Measurements from ENCODE around the gene DENND2D.
A peak's percentile ranks its signal among the peaks of the same experiment; 100 is the strongest.

DENND2D gene

DNA sequence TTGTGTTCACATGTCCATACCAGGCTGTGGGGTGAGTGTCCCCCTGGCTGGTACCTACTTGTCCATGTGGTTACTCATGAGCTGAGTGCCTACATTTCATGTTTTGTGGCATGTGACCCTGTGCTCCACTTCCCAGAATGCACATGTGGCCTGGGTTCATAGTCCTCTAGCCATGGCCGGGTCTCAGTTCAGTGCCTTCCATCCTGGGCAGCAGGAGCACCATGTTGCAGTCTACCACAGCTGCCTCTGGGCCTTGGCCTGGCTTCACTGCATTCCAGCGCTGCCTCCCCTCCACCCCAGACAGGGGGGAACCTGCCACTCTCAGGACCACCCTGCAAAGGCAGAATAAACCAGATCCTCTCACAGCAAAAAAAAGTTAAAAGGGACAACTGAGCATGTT is 54.9 kb downstream of the DENND2D start:
- H3K27me3 Mint-ChIP-seq: no peaks in the 10 kb centered on the region
- no peaks in the 10 kb centered on the region for H3K9me3 Mint-ChIP-seq
- peaks cover 22% of the 10 kb centered on the region for H3K36me3 Mint-ChIP-seq
- H3K27ac Mint-ChIP-seq: peak overlapping the region; percentile 46
- no peak overlapping the region for H3K4me3 Mint-ChIP-seq
- H3K4me1 Mint-ChIP-seq: peaks cover 81% of the 10 kb centered on the region

- H3K36me3 Mint-ChIP-seq: peaks cover 7% of the 10 kb centered on the region
- H3K4me3 Mint-ChIP-seq: peak overlapping the region; percentile 44
- no peaks in the 10 kb centered on the region for H3K27me3 Mint-ChIP-seq
- peaks cover 74% of the 10 kb centered on the region for H3K4me1 Mint-ChIP-seq
- no peak overlapping the region for H3K27ac Mint-ChIP-seq
- H3K9me3 Mint-ChIP-seq: no peaks in the 10 kb centered on the region
Measured at GRCh38 chr1:111142356-111142975, 58.0 kb downstream of the DENND2D start.

GRCh38 chr1:111141245-111142220 is 58.9 kb downstream of the DENND2D start:
- Mint-ChIP-seq H3K4me3 (peak overlapping the region; percentile 99), H3K27ac (peak overlapping the region; percentile 4), H3K36me3 (peaks cover 7% of the 10 kb centered on the region), H3K9me3 (no peaks in the 10 kb centered on the region), H3K4me1 (peaks cover 66% of the 10 kb centered on the region), H3K27me3 (no peaks in the 10 kb centered on the region)

- peak overlapping the region; percentile 99 for H3K4me3 Mint-ChIP-seq
- no peaks in the 10 kb centered on the region for H3K9me3 Mint-ChIP-seq
- no peaks in the 10 kb centered on the region for H3K27me3 Mint-ChIP-seq
- H3K36me3 Mint-ChIP-seq: peaks cover 4% of the 10 kb centered on the region
- peak overlapping the region; percentile 4 for H3K27ac Mint-ChIP-seq
- peaks cover 57% of the 10 kb centered on the region for H3K4me1 Mint-ChIP-seq
Measured at GRCh38 chr1:111140680-111140967, 59.8 kb downstream of the DENND2D start.

- Mint-ChIP-seq H3K4me1 (peaks cover 60% of the 10 kb centered on the region), H3K9me3 (no peaks in the 10 kb centered on the region), H3K27me3 (no peaks in the 10 kb centered on the region)
Measured at GRCh38 chr1:111139956-111140679, 60.3 kb downstream of the DENND2D start, which contains the start of the genes CEPT1 and DRAM2. TSS of gene CEPT1 (plus strand) at chr1:111140223. CDS start at chr1:111147715, 7,492 bp downstream. TSS of gene DRAM2 (minus strand) at chr1:111140093. CDS start at chr1:111131554, 8,539 bp downstream.

GRCh38 chr1:111139324-111139955 is 61.0 kb downstream of the DENND2D start:
- Mint-ChIP-seq H3K27ac (peak overlapping the region; percentile 100), H3K27me3 (no peaks in the 10 kb centered on the region), H3K36me3 (peaks cover 7% of the 10 kb centered on the region), H3K4me3 (peak overlapping the region; percentile 99), H3K4me1 (peaks cover 65% of the 10 kb centered on the region), H3K9me3 (no peaks in the 10 kb centered on the region)

More at GRCh38 chr1:111139956-111140679, 60.3 kb downstream of the DENND2D start, which contains the start of the genes CEPT1 and DRAM2:
- H3K4me3 Mint-ChIP-seq: peak within 1 kb of the TSS; percentile 99
- peak within 1 kb of the TSS; percentile 100 for H3K27ac Mint-ChIP-seq
- H3K36me3 Mint-ChIP-seq: peaks cover 6% of the 10 kb centered on the region

Measured in activated naive CD4-positive, alpha-beta T cell treated with anti-CD3 and anti-CD28 coated beads, Interleukin-2, amount 50 U/mL, for 24 hours (primary cell).